SU-DHL-6 (cell line): Measurements from ENCODE around the gene TAB2.

Experiments used
- CTCF ChIP-seq: fragments of 200-600 bp; sonication (generic); IDR thresholded peaks from one replicate; pipeline ENCODE4 v1.5.1; 2017; ENCODE audit warnings: antibody characterized with exemption, mild to moderate bottlenecking, low read length, moderate library complexity; ENCODE audit not compliant: insufficient read depth, poor library complexity, severe bottlenecking
- EZH2phosphoT487 ChIP-seq: fragments of 200-600 bp; sonication (generic), shearing (Covaris generic); conservative IDR thresholded peaks from 2 replicates; pipeline ENCODE4 v1.6.1; 2018; ENCODE audit warnings: mild to moderate bottlenecking, antibody characterized with exemption, low read length, moderate library complexity, mixed read lengths

GRCh38 chr6:149316108-149316727 is 1.3 kb upstream of the TAB2 start:
- no peak for TF ChIP-seq CTCF
- TF ChIP-seq EZH2phosphoT487 = no peak
